Left lung (tissue), 10 donors: ENCODE measurements around the gene FMNL2. TPM values are rescaled to one million over a fixed set of nuclear protein-coding genes. Genes with fewer than 3 reads are reported as not detected.
"Not testable (repeated sequence)": the region's sequence is repeated elsewhere in the genome, so short reads cannot be mapped to it uniquely, and the experiment has no call there.

Experiments
- ATAC-seq: fragments of 200-7000 bp; cut with Tn5 transposase; one replicate; pipeline ENCODE4 v1.9.1; 2020; ENCODE audit warnings: moderate library complexity
- DNase-seq, 4 donors: peaks; one replicate each; pipeline ENCODE4 v3.0.0-alpha.2; 2013 to 2020
- H3K27ac ChIP-seq, 2 donors: fragments of 200-600 bp; sonication (generic) in 1 of 2; one replicate each; pipeline versions ENCODE4 v1.5.0 to v1.8.0; 2020 to 2021
- H3K27me3 ChIP-seq, 2 donors: fragments of 200-600 bp; sonication (generic) in 1 of 2; one replicate each; pipeline versions ENCODE4 v1.5.0 to v1.8.0; 2020 to 2021
- H3K36me3 ChIP-seq, 2 donors: fragments of 200-600 bp; sonication (generic) in 1 of 2; one replicate each; pipeline versions ENCODE4 v1.5.0 to v1.8.0; 2020 to 2021
- H3K4me1 ChIP-seq, 2 donors: fragments of 200-600 bp; one replicate each; pipeline ENCODE4 v1.8.0; 2021
- H3K4me3 ChIP-seq, 2 donors: fragments of 200-600 bp; sonication (generic) in 1 of 2; one replicate each; pipeline versions ENCODE4 v1.5.0 to v1.8.0; 2020 to 2021; ENCODE audit warnings: mild to moderate bottlenecking in 1 of 2
- H3K9me3 ChIP-seq, 2 donors: fragments of 200-600 bp; sonication (generic) in 1 of 2; one replicate each; pipeline versions ENCODE4 v1.5.0 to v1.8.0; 2020 to 2021
- CTCF ChIP-seq, 2 donors: fragments of 200-600 bp; sonication (generic) in 1 of 2; IDR thresholded peaks; one replicate each; pipeline versions ENCODE4 v1.5.0 to v1.8.0; 2021; ENCODE audit warnings: antibody characterized with exemption in 2 of 2
- intact Hi-C, 2 donors: fragments of 100-400 bp; cut with DNase I; formaldehyde crosslinking; loops; one replicate each; pipeline versions ENCODE4 v1.11.2 to v1.14.2; 2022
- polyA plus RNA-seq, 6 donors: library from polyadenylated mRNA; unstranded; fragments of 120-200 nt; gene quantifications; one replicate each; pipeline ENCODE4 v1.2.1, GENCODE V29; 2013; ENCODE audit not compliant: insufficient read length in 6 of 6
- total RNA-seq, 2 donors: library from RNA; stranded (reverse); fragmentation: NEBNext Ultra II Directional; extraction: Animal tissue kit (Norgen Biotek cat#: 25700); gene quantifications; one replicate each; pipeline ENCODE4 v1.2.1, GENCODE V29; 2021
- donor health status: DM: no; HTN: yes; CAD: no.
- donor health status: DM: no; HTN: no; CAD: no.

Gene FMNL2
- total and polyA plus RNA-seq, 8 donors = 36.3 to 90.0 (median 77.7) TPM

- H3K4me1 ChIP-seq = no peaks in the 10 kb centered on the region
- H3K27me3 ChIP-seq = no peaks in the 10 kb centered on the region
- no peak for TF ChIP-seq CTCF (IDR thresholded peaks at IDR 0.05)
- H3K9me3 ChIP-seq = no peaks in the 10 kb centered on the region
- no peak overlapping the region for H3K27ac ChIP-seq
- intact Hi-C loops = no loop called here
- no peak overlapping the region for H3K4me3 ChIP-seq
- ATAC-seq = no peak
- H3K36me3 ChIP-seq = no peaks in the 10 kb centered on the region
- no peak for DNase-seq
Observed at GRCh38 chr2:152518034-152518433, 183.1 kb downstream of the FMNL2 start.

- TF ChIP-seq CTCF (IDR thresholded peaks at IDR 0.05) = no peak
- intact Hi-C loops = no loop called here
- no peaks in the 10 kb centered on the region for H3K27me3 ChIP-seq
- DNase-seq (no peak), ATAC-seq (no peak)
- no peaks in the 10 kb centered on the region for H3K9me3 ChIP-seq
- no peaks in the 10 kb centered on the region for H3K4me1 ChIP-seq
- H3K27ac ChIP-seq = no peak overlapping the region
- H3K4me3 ChIP-seq = no peak overlapping the region
- H3K36me3 ChIP-seq = no peaks in the 10 kb centered on the region
Observed at GRCh38 chr2:152518641-152519580, 183.9 kb downstream of the FMNL2 start.

GRCh38 chr2:152519581-152519952 lies 184.6 kb downstream of the FMNL2 start:
- Histone ChIP-seq H3K27me3 (no peaks in the 10 kb centered on the region), H3K4me3 (no peak overlapping the region), H3K27ac (no peak overlapping the region), H3K9me3 (no peaks in the 10 kb centered on the region), H3K36me3 (no peaks in the 10 kb centered on the region), H3K4me1 (no peaks in the 10 kb centered on the region)
- ATAC-seq = no peak
- no peak for TF ChIP-seq CTCF (IDR thresholded peaks at IDR 0.05)
- DNase-seq = no peak
- intact Hi-C loops = no loop called here

- no peaks in the 10 kb centered on the region for H3K27me3 ChIP-seq
- intact Hi-C loops = no loop called here
- TF ChIP-seq CTCF (IDR thresholded peaks at IDR 0.05) = no peak
- no peak for ATAC-seq
- no peaks in the 10 kb centered on the region for H3K9me3 ChIP-seq
- no peaks in the 10 kb centered on the region for H3K36me3 ChIP-seq
- H3K4me1 ChIP-seq = no peaks in the 10 kb centered on the region
- H3K4me3 ChIP-seq = no peak overlapping the region
- no peak for DNase-seq
- no peak overlapping the region for H3K27ac ChIP-seq
Observed at GRCh38 chr2:152520759-152521158, 185.8 kb downstream of the FMNL2 start.

- H3K27ac ChIP-seq, ATAC-seq, H3K9me3 ChIP-seq, DNase-seq, H3K27me3 ChIP-seq, H3K4me3 ChIP-seq, H3K36me3 ChIP-seq, H3K4me1 ChIP-seq, intact Hi-C loops: not testable (repeated sequence)
Observed at GRCh38 chr2:152522446-152522845, 187.5 kb downstream of the FMNL2 start.
